Activated CD8-positive, alpha-beta T cell treated with anti-CD3 and anti-CD28 coated beads for 36 hours (primary cell): ENCODE data around the gene ZNF407. TPM values are rescaled to one million over a fixed set of nuclear protein-coding genes. Genes with fewer than 3 reads are reported as not detected.
A peak's percentile ranks its signal among the peaks of the same experiment; 100 is the strongest.

Experiments
- ATAC-seq: fragments of 200-7000 bp; cut with Tn5 transposase; one replicate; pipeline ENCODE4 v1.10.0; 2021; ENCODE audit warnings: mild to moderate bottlenecking, moderate library complexity
- CTCF ChIA-PET: fragments of 350-600 bp; sonication (Branson Sonifier 250); formaldehyde crosslinking; loops from one replicate; lab custom pipeline; 2021; ENCODE audit warnings: antibody characterized with exemption; lab: Charles Lee
- POLR2A ChIA-PET: fragments of 350-600 bp; sonication (Branson Sonifier 250); formaldehyde crosslinking; loops from one replicate; lab custom pipeline; 2021; ENCODE audit warnings: antibody characterized with exemption; lab: Charles Lee
- DNase-seq: peaks from one replicate; pipeline ENCODE4 v3.0.0-alpha.2; 2020
- H3K27ac Mint-ChIP-seq: one replicate; pipeline ENCODE4 v1.8.0; 2021; ENCODE audit warnings: mild to moderate bottlenecking, mixed read lengths
- H3K27me3 Mint-ChIP-seq: one replicate; pipeline ENCODE4 v1.8.0; 2021; ENCODE audit warnings: mixed read lengths
- H3K36me3 Mint-ChIP-seq: one replicate; pipeline ENCODE4 v1.8.0; 2021; ENCODE audit warnings: low read depth, mixed read lengths
- H3K4me1 Mint-ChIP-seq: one replicate; pipeline ENCODE4 v1.8.0; 2021; ENCODE audit warnings: low read depth, mixed read lengths
- H3K4me3 Mint-ChIP-seq: one replicate; pipeline ENCODE4 v1.8.0; 2021; ENCODE audit warnings: mild to moderate bottlenecking, moderate library complexity, mixed read lengths
- H3K9me3 Mint-ChIP-seq: one replicate; pipeline ENCODE4 v1.8.0; 2021; ENCODE audit warnings: mixed read lengths
- CTCF ChIP-seq: fragments of 200-600 bp; IDR thresholded peaks from one replicate; pipeline ENCODE4 v1.8.0; 2022; ENCODE audit warnings: antibody characterized with exemption, mild to moderate bottlenecking
- intact Hi-C: fragments of 100-400 bp; cut with micrococcal nuclease; formaldehyde crosslinking; loops from one replicate; pipeline ENCODE4 v1.10.0; 2022
- total RNA-seq, 2 experiments: library from RNA; stranded (reverse); gene quantifications; one replicate each; pipeline ENCODE4 v1.2.3, GENCODE V29; 2021

The ZNF407 gene
- total RNA-seq, 2 experiments from 2014 or later: 9.9 to 10.8 TPM

GRCh38 chr18:74819433-74820059 is 221.9 kb downstream of the ZNF407 start:
- intact Hi-C loops: no loop called here
- Mint-ChIP-seq H3K9me3 (peaks cover 5% of the 10 kb centered on the region), H3K36me3 (peaks cover 17% of the 10 kb centered on the region), H3K27ac (no peak overlapping the region), H3K4me1 (no peaks in the 10 kb centered on the region), H3K27me3 (no peaks in the 10 kb centered on the region), H3K4me3 (no peak overlapping the region)
- POLR2A ChIA-PET: interaction anchor here (0.6 to 1.5 kb wide), 2 partner anchors 188 to 492 kb away, joined by 3 to 4 read pairs; no protein-coding TSS in a partner anchor
- TF ChIP-seq CTCF: peak; percentile 25
- peak; percentile 55 for ATAC-seq
- CTCF ChIA-PET: interaction anchor here (0.7 to 1.4 kb wide), 2 partner anchors 9 to 11 kb away, joined by 3 to 6 read pairs; no protein-coding TSS in a partner anchor
- DNase-seq: peak; percentile 26

GRCh38 chr18:74820160-74820780 is 222.6 kb downstream of the ZNF407 start:
- no peak overlapping the region for H3K27ac Mint-ChIP-seq
- H3K4me1 Mint-ChIP-seq: no peaks in the 10 kb centered on the region
- intact Hi-C loops: no loop called here
- peaks cover 17% of the 10 kb centered on the region for H3K36me3 Mint-ChIP-seq
- H3K4me3 Mint-ChIP-seq: no peak overlapping the region
- H3K27me3 Mint-ChIP-seq: no peaks in the 10 kb centered on the region
- H3K9me3 Mint-ChIP-seq: peaks cover 5% of the 10 kb centered on the region
- ChIA-PET CTCF (interaction anchor here (0.7 to 1.4 kb wide), 2 partner anchors 9 to 12 kb away, joined by 3 to 6 read pairs; no protein-coding TSS in a partner anchor), POLR2A (no interaction called here)
- ATAC-seq: no peak
- no peak for TF ChIP-seq CTCF
- no peak for DNase-seq

GRCh38 chr18:74825460-74825859 is 227.8 kb downstream of the ZNF407 start:
- no peak overlapping the region for H3K4me3 Mint-ChIP-seq
- ATAC-seq: no peak
- H3K36me3 Mint-ChIP-seq: peaks cover 17% of the 10 kb centered on the region
- CTCF ChIA-PET: interaction anchor here (1.6 kb wide), 1 partner anchor 11 kb away, joined by 3 read pairs; no protein-coding TSS in a partner anchor
- no peak for TF ChIP-seq CTCF
- H3K9me3 Mint-ChIP-seq: peaks cover 5% of the 10 kb centered on the region
- no peak overlapping the region for H3K27ac Mint-ChIP-seq
- no peak for DNase-seq
- no peaks in the 10 kb centered on the region for H3K4me1 Mint-ChIP-seq
- POLR2A ChIA-PET: no interaction called here
- intact Hi-C loops: no loop called here
- H3K27me3 Mint-ChIP-seq: no peaks in the 10 kb centered on the region

GRCh38 chr18:74826572-74826971 is 228.9 kb downstream of the ZNF407 start:
- Mint-ChIP-seq H3K9me3 (no peaks in the 10 kb centered on the region), H3K4me1 (no peaks in the 10 kb centered on the region), H3K27me3 (no peaks in the 10 kb centered on the region), H3K4me3 (no peak overlapping the region), H3K36me3 (peaks cover 12% of the 10 kb centered on the region), H3K27ac (no peak overlapping the region)
- DNase-seq: no peak
- no peak for ATAC-seq
- intact Hi-C loops: no loop called here
- ChIA-PET POLR2A (no interaction called here), CTCF (interaction anchor here (1.6 kb wide), 1 partner anchor 10 kb away, joined by 3 read pairs; no protein-coding TSS in a partner anchor)
- TF ChIP-seq CTCF: no peak

GRCh38 chr18:74828200-74828599 is 230.5 kb downstream of the ZNF407 start:
- H3K36me3 Mint-ChIP-seq: peaks cover 6% of the 10 kb centered on the region
- H3K27me3 Mint-ChIP-seq: no peaks in the 10 kb centered on the region
- intact Hi-C loops: no loop called here
- H3K4me1 Mint-ChIP-seq: peaks cover 5% of the 10 kb centered on the region
- CTCF ChIA-PET: interaction anchor here (0.9 kb wide), 1 partner anchor 8 kb away, joined by 3 read pairs; no protein-coding TSS in a partner anchor
- no peaks in the 10 kb centered on the region for H3K9me3 Mint-ChIP-seq
- POLR2A ChIA-PET: no interaction called here
- no peak for TF ChIP-seq CTCF
- DNase-seq: no peak
- H3K4me3 Mint-ChIP-seq: no peak overlapping the region
- H3K27ac Mint-ChIP-seq: no peak overlapping the region
- ATAC-seq: no peak
